Ovary (tissue), 3 donors: ENCODE measurements around the gene SPRYD4.

Experiments used
- CTCF ChIP-seq, 3 donors: fragments of 450-650 bp in 2 of 3; fragments of 200-600 bp in 1 of 3; IDR thresholded peaks; one replicate each; pipeline versions ENCODE4 v1.5.1 to v1.8.0; 2016 to 2022; ENCODE audit warnings: antibody characterized with exemption in 3 of 3, mild to moderate bottlenecking in 1 of 3
- EP300 ChIP-seq: sonication (generic); formaldehyde crosslinking; IDR thresholded peaks from one replicate; pipeline ENCODE4 v1.6.1; 2017; ENCODE audit warnings: antibody characterized with exemption
- POLR2A ChIP-seq: fragments of 450-650 bp; IDR thresholded peaks from one replicate; pipeline ENCODE4 v1.6.1; 2017; ENCODE audit warnings: antibody characterized with exemption, mild to moderate bottlenecking, moderate library complexity
- donor health status: DM: no; HTN: no; CAD: no.

GRCh38 chr12:56490360-56490759, 22.0 kb downstream of the SPRYD4 start:
- TF ChIP-seq EP300 (no peak), CTCF (IDR thresholded peaks at IDR 0.05) (no peak), POLR2A (no peak)
